HuH-7.5 (cell line): ENCODE results near the gene ERGIC1.

ENCODE experiments used
- DNase-seq: peaks from one replicate; pipeline ENCODE4 v3.0.0; 2011; ENCODE audit warnings: low spot score

Gene ERGIC1

DNA sequence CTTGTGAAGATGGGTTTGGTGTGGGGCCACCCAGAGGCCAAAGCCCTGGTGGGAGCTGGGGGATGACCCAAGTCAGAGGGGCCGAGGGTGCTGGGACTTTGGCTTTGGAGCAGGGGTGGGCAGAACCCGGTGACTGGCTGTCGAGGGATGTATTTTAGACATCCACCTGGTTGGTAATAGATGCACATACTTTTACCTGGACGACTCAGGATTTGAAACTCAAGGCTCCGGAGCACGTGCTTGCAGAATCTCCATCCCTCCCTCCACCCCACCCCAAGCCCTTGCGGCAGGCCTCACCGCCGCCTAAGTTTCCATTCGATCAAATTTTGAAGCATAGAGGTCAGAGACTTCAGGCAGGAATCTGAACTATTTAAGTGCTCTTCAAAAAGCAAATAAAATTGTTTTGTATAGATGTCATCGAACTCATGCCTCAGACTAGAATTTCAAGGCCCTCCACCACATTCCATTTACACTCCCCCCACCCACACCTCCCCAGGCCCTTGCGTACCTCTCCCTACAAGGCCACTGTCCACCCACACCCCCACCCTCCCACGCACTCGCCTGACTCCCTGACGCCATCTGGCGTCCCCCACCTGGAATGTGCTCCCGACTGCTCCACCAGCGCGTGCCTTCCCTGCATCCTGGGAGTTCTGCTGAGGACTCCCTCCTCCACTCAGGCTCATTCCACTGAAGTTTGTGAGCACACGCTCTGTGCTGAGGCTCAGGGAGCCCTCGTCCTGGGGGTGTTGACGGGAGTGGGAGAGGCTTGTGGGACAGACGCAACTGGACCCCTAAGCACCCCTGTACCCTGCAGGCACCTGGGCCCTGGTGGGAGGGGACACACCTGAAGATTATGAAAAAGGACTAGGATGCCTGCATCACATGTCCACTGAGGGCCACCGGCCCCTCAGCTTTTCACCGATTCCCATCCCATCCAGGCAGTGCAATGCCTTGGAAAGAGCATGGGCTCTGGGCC, 68.7 kb downstream of the ERGIC1 start:
- peak; percentile 79 for DNase-seq

DNA sequence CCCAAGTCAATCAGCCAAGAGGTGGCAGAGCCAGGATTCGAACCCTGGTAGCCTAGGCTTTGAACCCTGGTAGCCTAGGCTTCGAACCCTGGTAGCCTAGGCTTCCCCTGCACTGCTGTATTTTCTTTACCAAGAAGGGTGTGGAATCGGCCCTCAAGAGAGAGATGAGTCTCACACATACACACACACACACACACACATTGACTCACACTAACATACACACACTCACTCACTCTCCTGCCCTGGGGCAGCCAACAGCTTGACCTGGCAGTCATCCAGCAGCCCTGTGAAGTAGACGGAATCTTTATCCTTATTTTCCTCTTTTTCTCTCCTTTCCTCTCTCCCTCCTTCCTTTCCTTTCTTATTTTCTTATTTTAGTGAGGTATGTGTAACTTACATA, 69.7 kb downstream of the ERGIC1 start:
- no peak for DNase-seq

DNA sequence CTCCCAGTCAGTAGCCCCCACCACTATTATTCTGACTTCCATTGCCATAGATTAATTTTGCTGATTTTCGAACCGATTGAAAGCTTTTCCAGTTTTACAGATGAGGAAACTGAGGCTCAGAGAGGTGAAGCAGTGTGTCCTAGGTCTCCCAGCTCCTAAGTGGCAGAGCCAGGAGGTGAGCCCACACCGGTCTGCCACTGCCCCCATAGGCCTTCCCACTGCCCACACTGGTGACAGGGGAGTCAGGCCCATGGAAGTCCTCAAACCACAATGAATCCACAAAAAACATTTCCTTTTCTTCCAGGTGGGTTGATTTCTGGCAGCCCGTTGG, 70.2 kb downstream of the ERGIC1 start:
- DNase-seq = no peak

DNA sequence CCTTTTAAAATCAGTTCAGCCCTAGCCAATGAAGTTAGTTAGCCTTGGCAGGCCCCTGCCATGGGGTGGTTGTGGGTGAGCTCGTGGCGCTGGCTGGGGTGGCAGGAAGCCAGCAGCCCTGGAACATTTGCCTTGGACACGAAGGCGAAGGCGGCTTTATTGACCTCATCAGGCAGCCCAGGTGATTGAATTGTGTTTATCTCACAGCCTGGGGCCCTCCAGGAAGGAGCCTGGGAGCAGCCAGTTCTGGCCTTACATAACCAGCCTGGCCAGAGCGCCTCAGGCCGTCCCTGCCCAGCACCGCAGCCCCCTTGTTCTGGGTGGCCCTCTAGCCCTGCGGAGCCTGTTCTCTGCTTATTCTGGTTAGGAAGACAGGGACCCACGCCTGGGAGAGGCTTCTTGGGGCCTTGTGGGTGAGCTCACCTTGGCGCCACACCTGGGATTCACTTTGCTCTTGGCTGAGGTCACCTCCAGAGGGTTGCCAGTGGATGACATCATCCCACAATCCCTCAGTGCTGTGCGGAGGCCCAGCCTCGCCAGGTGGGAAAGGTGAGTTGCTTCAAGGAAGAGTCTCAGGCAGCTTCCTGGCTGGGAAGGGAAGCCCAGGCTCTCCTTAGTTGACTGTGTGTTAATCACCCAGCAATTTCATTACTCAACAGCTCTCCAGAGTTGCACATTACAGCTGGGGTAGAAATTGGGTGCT, 70.7 kb downstream of the ERGIC1 start:
- DNase-seq = peak; percentile 39

DNA sequence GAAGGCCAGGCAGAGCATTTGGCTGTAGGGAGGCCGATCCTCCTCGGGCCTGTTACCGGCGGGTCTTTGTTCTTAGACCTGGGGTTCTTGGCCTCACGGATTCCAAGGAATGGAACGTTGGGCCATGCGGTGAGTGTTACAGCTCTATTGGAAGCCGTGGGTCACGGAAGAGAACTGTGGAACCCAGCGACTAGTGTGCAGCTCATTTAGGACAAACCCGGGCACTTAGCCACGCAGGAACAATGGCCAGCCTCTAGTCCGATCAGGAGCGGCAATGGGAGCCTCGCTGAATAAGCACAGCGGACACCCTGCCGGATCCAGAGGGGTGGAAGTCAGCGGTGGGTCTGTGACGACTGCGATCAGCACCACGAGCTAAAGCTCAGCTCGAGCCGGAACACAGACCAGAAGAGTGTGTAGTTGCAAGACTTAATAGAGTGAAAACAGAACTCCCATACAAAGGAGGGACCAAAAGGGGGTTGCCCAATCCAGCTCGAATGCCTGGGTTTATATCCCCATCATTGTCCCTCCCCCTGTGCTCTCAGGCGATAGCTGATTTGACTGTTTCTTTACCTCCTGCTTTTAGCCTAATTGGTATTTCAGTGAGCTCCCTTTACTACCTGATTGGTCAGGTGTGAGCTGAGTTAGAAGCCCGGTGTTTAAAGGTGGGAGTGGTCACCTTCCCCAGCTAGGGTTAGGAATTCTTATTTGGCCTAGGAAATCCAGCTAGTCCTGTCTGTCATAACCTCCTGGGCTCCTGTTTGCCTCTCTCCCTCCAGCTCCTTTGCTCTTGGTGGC, 71.5 kb downstream of the ERGIC1 start:
- DNase-seq = no peak

DNA sequence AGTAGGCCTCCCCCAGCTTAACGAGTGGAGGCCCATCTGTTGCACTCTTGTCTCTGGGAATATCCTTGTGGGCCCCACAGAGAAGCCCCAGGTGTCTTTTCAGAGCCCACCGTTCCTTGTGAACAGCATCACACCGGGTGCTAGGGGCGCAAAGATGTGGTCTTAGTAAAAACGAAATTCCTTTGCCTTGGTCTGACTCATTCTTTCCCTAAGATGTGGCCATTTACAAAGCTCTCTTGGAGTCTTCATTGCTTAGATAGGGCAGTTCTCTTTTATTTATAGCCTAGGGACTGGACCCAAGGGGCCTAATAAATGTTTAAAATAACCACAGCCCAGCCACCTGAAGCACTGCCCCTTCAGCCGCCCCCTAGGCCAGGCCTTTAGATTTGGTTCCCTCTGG, 72.4 kb downstream of the ERGIC1 start:
- DNase-seq = no peak

DNA sequence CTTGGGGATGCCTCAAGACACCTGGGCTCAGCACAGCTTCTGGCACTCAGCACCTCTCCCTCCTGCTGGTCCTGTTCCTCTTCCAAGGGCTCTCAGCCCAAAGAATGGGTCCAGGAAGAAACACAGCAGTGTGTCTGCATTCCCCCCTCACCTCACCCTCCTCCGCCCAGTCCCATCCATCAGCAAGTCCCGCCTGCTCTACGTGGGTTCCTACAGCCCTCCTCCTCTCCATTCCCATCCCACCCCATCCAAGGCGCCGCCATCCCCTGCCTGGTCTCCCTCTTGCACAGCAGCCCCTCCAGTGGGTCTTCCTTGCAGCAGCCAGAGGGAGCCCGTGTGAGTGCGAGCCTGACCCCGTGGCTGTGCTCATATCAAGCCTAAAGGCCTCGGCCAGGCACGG, 72.8 kb downstream of the ERGIC1 start:
- DNase-seq = no peak

DNA sequence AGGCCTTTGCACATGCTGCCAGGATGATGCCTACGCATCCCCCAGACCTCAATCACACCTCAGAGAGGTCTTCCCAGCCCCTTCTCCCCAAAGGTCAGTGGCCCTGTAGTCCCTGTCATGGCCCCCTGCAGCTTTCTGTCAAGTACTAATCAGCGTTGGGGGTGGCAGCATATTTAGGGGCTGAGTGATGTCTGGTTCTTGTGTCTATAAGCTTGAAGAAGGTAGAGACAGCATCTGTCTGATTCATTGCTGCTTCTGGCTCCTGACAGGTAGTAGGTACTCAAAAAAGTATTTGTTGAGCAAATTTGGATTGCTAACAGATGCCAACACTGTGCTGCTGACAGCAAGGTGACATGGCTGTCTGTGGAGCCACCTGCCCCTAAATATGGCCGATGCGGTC, 73.6 kb downstream of the ERGIC1 start:
- no peak for DNase-seq

DNA sequence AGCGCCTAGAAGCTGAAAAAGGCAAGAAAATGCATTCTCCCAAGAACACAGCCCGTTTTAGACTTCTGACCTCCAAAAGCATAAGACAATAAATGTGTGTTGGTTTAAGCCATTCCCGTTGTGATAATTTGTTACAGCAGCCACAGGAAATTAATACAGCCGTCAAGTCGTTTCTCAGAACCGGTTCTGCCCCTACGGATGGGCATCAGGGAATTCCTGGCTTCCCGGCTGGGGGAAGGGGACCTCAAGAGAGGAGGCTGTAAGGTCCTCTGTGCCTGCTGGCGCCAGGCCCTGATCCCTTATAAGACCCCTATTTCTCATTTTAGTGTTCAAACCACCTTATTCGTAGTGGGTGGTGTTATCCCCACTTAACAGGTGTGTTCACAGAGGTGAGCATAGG, 74.6 kb downstream of the ERGIC1 start:
- DNase-seq = no peak

DNA sequence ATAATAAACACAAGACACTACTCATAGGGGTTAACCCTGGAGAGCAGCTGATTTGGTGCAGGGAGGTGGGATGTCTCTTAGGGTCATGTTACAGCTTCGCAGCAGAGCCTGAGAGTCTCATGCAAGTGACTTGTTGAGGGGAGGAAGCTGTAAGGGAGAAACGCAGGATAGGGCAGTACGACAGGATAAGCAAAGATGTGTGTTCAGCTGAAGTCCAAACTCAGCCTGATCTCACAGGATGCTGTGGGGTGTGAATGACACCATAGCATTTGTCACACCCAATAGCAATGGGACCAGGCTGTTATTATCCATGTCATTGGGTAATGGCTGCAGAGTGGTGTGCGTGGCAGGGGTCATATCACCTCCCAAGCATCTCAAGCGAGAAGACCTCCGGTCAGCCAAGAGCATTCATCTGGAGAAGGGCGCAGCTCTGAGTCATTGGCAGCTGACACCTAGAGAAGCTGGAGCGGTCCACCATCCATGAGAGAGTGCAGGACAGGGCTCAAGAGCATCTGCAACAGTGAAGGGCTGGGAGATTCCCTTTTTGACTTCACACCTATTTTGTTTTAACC, 76.0 kb downstream of the ERGIC1 start:
- no peak for DNase-seq

DNA sequence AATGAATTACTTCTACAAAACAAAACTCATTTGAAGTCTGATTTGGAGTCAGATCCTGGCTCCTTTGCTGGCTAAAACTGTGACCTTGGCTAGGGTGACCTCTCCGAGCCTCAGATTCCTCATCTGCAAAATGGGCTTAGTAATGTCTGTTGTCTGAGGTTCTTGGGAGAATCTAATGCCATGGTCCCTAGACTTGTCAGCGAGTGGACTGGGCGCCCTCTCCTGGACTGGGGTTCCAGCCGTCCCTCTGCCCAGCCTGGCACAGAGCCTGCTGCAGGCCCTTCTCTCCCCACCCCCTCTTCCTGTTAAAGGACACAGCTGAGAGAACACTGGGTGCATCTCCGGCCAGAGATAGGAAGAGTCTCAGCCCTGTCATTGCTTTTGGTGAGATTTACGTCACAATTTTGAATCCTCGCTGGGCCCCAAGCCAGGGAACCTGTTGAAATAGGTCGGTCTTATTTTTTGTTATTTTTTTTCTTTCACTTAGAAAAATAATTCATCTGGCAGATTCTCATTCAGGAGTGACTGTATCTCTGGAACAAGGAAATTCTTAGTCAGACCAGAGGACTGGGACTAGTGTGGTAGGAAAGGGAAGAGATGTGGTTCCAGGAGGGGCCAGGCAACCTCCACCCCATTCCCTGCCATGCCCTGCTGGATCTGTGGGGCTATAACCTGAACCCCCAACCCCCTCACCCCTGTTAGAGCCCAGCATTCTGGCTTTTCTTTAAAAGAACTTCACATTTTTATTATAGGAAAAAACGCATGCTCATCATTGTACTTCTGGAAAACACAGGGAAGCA, 77.0 kb downstream of the ERGIC1 start:
- DNase-seq = no peak

DNA sequence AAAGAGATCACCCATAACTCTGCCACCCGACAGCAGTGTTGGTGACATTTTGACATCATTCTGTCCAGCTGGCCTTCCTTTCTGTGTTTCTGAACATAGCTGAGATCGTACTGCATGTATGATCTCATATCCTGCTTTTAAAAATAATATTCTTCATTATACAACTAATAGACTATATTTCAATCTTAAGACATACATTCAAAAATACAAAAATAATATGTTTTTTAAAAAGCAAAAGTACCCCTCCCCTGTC, 77.5 kb downstream of the ERGIC1 start:
- DNase-seq = no peak

DNA sequence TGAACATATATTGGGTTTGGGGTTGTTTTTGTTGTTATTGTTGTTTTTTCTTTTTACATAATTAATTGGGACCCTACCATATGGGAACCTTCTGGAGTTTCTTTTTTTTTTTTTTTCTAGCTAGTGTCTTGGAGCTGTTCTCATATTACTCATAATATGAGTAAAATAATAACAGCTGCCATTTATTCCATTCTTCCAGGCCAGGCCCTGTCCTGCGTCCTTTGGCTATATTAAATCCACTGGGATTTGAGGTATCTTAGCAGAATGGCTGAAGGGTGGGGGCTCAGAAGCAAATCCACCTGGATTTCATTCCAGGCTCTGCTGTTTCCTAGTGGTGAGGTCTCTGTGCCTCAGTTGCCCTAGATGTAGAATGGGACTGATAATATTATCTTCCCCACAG, 77.9 kb downstream of the ERGIC1 start:
- no peak for DNase-seq

DNA sequence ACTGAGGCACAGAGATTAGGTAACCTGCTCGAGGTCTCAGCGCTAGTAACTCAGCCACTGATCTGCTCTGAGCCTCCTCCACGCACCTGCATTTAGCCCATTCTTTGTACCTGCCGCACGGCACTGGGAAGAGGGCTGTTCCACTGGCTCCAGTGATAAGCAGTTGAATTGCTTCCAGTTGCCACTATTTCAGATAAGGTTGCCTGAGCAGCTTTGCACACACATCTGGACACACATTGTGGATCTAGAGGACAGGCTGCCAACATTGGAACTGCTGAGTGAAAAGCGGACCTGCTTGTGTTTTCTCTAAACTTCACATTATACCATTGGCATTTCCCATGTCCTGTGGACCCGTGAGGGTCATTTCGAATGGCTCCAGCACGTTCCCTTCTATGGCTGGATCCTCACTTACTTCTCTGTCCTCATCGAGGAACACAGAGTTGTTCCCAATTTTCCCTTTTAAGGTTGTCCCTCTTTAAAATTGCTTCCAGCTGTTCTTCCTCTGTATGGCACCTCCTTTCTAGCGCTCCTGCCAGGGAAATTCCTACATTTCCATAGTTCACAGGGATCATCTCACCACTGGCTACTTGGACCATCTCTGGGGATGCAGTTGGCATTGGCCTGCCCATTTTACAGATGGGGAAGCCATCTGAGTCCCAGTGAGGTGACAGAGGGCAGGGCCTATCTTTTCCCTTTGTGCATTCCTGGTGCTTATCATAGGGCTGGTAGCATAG, 79.2 kb downstream of the ERGIC1 start:
- DNase-seq = no peak

DNA sequence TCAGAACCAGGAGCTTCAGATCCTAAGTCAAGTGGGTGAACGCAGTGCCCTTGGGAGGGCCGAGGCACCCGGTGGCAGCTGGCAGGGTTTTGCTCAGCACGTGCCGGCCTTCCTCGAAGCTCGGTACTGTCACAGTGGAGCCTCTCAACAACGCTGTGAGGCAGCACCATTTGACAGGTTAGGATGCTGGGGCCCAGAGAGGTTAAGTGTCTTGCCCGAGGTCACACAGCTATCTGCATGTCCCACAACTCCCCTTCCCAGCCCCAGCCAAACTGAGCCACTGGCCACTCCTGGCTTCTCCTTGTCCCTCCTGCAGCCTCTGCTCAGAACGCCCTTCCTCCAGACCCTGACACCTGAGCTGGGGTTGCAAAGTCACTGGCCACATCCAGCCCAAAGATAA, 81.5 kb downstream of the ERGIC1 start:
- no peak for DNase-seq

DNA sequence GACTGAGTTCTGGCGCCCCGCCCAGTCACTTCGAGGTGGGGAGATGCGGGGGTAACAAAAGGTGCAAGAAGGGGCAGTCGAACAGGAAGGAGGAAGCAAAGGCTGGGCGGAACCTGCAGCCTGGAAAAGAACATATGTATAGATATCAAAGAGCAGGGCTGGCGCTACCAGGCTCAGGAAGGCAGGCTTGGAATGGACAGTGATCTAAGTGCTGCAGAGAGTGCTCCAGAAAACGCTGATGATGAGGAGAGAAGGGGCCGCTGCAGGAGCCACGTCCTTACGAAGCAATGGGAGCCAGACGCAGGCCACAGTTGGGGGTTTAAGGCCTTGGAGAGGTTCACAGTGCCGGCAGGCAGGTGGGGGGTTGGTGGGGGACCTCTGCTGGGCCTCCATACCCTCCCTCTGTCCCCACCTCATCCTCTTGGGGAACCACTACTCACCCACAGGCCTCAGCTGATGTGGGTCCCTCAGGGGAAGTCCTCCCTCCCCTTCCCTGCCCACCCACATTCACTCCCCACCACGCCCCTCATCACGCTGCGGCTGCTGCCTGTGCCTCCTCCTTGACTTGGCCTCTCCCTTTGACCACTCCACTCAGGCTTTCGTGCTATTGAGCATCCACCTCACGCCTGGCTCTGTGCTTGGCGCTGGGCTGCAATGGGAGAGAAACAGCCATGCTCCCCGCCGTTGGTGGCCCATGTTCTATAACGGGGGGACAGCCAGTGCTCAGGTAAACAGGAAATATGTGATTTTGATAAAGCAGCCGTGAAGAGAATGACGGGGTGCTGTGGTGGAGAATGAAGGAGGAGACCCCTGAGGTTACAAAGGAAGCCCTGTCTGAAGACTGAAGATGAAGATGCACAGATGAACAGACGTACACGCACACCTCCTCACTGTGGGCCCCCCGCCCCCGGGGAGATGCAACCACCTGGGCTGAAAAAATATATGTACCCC, 84.6 kb downstream of the ERGIC1 start:
- no peak for DNase-seq

DNA sequence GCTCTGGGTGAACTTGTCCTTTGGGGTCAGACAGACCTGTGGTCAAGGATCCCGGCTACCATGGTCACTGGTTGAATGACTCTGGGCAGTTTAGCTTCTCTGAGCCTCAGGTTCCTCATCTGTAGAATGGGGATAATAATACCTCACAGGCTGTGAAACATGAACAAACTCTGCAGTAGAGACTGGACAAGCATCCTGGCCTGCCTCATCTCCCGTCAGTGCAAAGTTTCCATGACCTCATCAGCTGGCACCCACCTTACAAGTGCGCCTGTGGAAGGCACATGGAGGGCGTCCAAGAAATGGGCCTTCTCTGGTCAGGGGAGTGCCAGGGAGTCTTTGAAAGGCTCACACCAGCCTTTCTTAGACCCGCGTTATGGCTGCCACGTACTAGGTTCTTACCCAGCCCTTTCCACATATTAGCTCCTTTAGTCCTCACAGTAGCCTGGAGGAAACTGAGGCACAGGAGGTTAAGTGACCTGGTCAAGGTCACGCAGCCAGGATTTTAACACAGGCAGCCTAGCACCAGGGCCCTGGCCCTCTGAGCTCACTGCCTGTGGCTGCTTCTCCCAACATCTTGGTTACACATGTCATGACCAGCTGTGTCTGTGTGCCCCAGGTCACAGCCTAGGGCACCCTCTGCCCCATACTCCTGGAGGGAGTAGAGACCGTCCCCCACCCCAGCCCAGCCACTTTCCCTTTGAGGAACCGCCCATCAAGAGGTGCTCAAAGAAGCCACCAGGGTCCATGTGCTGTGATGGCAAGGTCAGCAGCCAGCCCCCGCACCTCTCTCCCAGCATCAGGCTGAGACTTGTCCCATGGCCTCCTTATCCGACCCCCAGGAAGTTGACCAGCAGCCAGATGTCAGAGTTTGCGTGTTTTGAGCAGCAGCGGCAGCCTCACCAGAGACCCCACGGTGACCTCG, 85.7 kb downstream of the ERGIC1 start:
- DNase-seq = no peak

DNA sequence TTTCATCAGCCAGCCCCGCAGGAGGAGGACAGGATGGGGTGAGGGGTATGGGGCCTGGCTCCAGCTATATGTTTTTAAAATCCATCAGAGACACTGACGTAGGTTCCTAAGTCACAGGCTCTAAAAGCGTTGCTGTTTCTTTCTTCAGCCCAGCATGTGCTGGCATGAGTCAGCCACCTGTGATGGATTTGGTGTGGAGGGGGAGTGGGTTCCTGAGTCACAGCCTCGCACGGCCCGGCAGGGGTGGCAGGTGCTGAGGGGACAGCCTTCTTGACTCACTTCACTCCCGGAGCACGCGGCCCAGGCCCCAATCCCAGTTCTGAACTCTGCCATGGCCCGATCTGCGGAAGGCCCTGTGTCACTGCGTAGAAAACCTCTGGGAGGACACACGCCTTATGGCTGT, 86.4 kb downstream of the ERGIC1 start:
- no peak for DNase-seq

DNA sequence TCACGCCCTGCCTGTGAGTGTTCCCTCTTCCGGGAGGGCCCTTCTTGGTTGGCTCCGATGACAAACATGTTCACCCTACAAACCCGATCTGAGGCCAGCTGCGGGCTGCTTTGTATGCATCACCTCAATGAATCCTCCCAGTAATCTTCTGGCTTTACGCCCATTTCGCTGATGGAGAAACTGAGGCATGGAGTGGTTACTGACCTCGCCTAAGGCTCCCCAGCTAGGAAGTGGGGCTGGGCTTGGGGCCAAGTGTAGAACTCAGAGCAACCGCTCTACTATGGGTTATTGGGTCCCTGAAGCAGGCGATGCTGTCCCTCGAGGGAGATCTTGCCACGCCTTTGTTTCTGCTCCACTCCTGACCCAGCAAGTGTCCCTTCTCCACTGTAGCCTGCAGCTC, 86.9 kb downstream of the ERGIC1 start:
- no peak for DNase-seq
